ENCODE data around the gene SIAH1. TPM values are rescaled to one million over a fixed set of nuclear protein-coding genes. Genes with fewer than 3 reads are reported as not detected.

SIAH1 gene
- total and polyA plus RNA-seq, 8 donors, result 6.0 to 13.2 (median 9.5) TPM

- Histone ChIP-seq H3K27ac (no peak overlapping the region), H3K36me3 (peaks cover 0 to 35% (median 7%) of the 10 kb centered on the region in 3 donors), H3K4me1 (no peaks in the 10 kb centered on the region), H3K4me3 (no peak overlapping the region), H3K27me3 (no peaks in the 10 kb centered on the region), H3K9me3 (no peaks in the 10 kb centered on the region)
- intact Hi-C loops (cut with DNase I), result loop anchor here in 2 of 3 donors (5.0 to 10.0 kb wide), 3 partner anchors 192 to 274 kb away; no protein-coding TSS in a partner anchor
- 75 to 78% methylated on average over 7 of the region's 7 CpGs for WGBS, 2 donors
- no peak for FAIRE-seq
- TF ChIP-seq CTCF (IDR thresholded peaks at IDR 0.05), result no peak
- no peak for DNase-seq
- ATAC-seq, result no peak
Observed at GRCh38 chr16:48352648-48353390, 32.4 kb downstream of the SIAH1 start.

- TF ChIP-seq CTCF (IDR thresholded peaks at IDR 0.05), result no peak
- 72 to 78% methylated on average over 3 of the region's 3 CpGs for WGBS, 2 donors
- no peaks in the 10 kb centered on the region for H3K9me3 ChIP-seq
- H3K27me3 ChIP-seq, result no peaks in the 10 kb centered on the region
- no peak overlapping the region for H3K4me3 ChIP-seq
- H3K36me3 ChIP-seq, result peaks cover 0 to 35% (median 7%) of the 10 kb centered on the region in 3 donors
- H3K4me1 ChIP-seq, result no peaks in the 10 kb centered on the region
- H3K27ac ChIP-seq, result no peak overlapping the region
- ATAC-seq (no peak), FAIRE-seq (no peak), DNase-seq (no peak)
- intact Hi-C loops (cut with DNase I), result loop anchor here in 2 of 3 donors (5.0 to 10.0 kb wide), 3 partner anchors 194 to 277 kb away; no protein-coding TSS in a partner anchor
Observed at GRCh38 chr16:48350736-48351135, 34.5 kb downstream of the SIAH1 start.

GRCh38 chr16:48347980-48348379 lies 37.2 kb downstream of the SIAH1 start:
- WGBS, 2 donors, result 89 to 94% methylated on average over 4 of the region's 4 CpGs
- Histone ChIP-seq H3K9me3 (no peaks in the 10 kb centered on the region), H3K4me3 (no peak overlapping the region), H3K36me3 (peaks cover 0 to 32% (median 7%) of the 10 kb centered on the region in 3 donors), H3K27me3 (no peaks in the 10 kb centered on the region), H3K27ac (no peak overlapping the region), H3K4me1 (no peaks in the 10 kb centered on the region)
- ATAC-seq, result no peak
- TF ChIP-seq CTCF (IDR thresholded peaks at IDR 0.05), result no peak
- intact Hi-C loops (cut with DNase I), result no loop called here
- DNase-seq, result no peak
- FAIRE-seq, result no peak

- 92 to 93% methylated on average over 20 of the region's 20 CpGs for WGBS, 2 donors
- ATAC-seq (peak in 1 of 4 donors; percentile 22), FAIRE-seq (no peak), DNase-seq (peak in 1 of 6 donors; percentile 54)
- H3K4me3 ChIP-seq, result no peak overlapping the region
- peaks cover 0 to 31% (median 7%) of the 10 kb centered on the region in 3 donors for H3K36me3 ChIP-seq
- H3K4me1 ChIP-seq, result no peaks in the 10 kb centered on the region
- no peaks in the 10 kb centered on the region for H3K27me3 ChIP-seq
- intact Hi-C loops (cut with DNase I), result no loop called here
- no peaks in the 10 kb centered on the region for H3K9me3 ChIP-seq
- H3K27ac ChIP-seq, result no peak overlapping the region
- TF ChIP-seq CTCF (IDR thresholded peaks at IDR 0.05), result no peak
Observed at GRCh38 chr16:48347191-48347865, 37.9 kb downstream of the SIAH1 start.

Data from pancreas (tissue), 10 donors.